ENCODE results near the gene RAP1GAP2.

DNA sequence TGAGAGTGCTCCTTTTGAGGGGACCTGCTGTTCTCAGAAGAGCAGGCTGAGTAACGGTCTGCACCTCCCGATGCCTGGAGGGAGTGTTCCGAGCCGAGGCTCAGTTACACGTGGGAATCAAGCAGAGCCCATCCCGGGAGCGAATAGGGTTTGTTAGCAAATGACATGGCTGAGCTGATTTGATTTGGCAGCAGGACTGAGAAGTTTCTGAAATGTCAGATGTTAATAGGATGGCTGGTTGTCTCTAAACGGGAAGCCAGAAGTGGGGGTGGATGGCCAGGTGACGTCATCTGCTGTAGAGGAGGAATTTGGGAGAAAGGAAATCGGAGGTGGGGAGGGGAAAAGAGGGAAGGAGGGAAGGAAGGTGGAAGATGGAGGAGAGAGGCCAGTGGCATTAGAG, 128.0 kb downstream of the RAP1GAP2 start:
- TF ChIP-seq, protein P1, sequence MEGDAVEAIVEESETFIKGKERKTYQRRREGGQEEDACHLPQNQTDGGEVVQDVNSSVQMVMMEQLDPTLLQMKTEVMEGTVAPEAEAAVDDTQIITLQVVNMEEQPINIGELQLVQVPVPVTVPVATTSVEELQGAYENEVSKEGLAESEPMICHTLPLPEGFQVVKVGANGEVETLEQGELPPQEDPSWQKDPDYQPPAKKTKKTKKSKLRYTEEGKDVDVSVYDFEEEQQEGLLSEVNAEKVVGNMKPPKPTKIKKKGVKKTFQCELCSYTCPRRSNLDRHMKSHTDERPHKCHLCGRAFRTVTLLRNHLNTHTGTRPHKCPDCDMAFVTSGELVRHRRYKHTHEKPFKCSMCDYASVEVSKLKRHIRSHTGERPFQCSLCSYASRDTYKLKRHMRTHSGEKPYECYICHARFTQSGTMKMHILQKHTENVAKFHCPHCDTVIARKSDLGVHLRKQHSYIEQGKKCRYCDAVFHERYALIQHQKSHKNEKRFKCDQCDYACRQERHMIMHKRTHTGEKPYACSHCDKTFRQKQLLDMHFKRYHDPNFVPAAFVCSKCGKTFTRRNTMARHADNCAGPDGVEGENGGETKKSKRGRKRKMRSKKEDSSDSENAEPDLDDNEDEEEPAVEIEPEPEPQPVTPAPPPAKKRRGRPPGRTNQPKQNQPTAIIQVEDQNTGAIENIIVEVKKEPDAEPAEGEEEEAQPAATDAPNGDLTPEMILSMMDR (IDR thresholded peaks at IDR 0.05; ENCODE audit: low read depth, low read length, poor library complexity, severe bottlenecking) = no peak
- no peak for TF ChIP-seq EZH2phosphoT487 (IDR thresholded peaks at IDR 0.05; ENCODE audit: borderline replicate concordance, low read length)

Measured in DOHH2 (cell line).